ENCODE results near the gene KIAA1671.

KIAA1671 gene

GRCh38 chr22:25153961-25154666 is 201.6 kb downstream of the KIAA1671 start:
- DNase-seq, result peak; percentile 91

- no peak for DNase-seq
Observed at GRCh38 chr22:25154667-25154999, 202.1 kb downstream of the KIAA1671 start.

- no peak for DNase-seq
Observed at GRCh38 chr22:25156736-25157135, 204.2 kb downstream of the KIAA1671 start.

- peak; percentile 81 for DNase-seq
Observed at GRCh38 chr22:25159028-25159427, 206.5 kb downstream of the KIAA1671 start.

- DNase-seq, result no peak
Observed at GRCh38 chr22:25160120-25160996, 207.8 kb downstream of the KIAA1671 start.

- DNase-seq, result no peak
Observed at GRCh38 chr22:25161017-25161915, 208.8 kb downstream of the KIAA1671 start.

- no peak for DNase-seq
Observed at GRCh38 chr22:25161916-25162530, 209.5 kb downstream of the KIAA1671 start.

- DNase-seq, result no peak
Observed at GRCh38 chr22:25162561-25162960, 210.0 kb downstream of the KIAA1671 start.

- DNase-seq, result peak; percentile 54
Observed at GRCh38 chr22:25165785-25166184, 213.3 kb downstream of the KIAA1671 start.

- no peak for DNase-seq
Observed at GRCh38 chr22:25166266-25167040, 213.9 kb downstream of the KIAA1671 start.

GRCh38 chr22:25167082-25167481 is 214.6 kb downstream of the KIAA1671 start:
- no peak for DNase-seq

GRCh38 chr22:25167834-25168601 is 215.5 kb downstream of the KIAA1671 start:
- peak; percentile 51 for DNase-seq

- DNase-seq, result no peak
Observed at GRCh38 chr22:25169278-25170031, 216.9 kb downstream of the KIAA1671 start.

- DNase-seq, result no peak
Observed at GRCh38 chr22:25170426-25170980, 218.0 kb downstream of the KIAA1671 start.

GRCh38 chr22:25172153-25172552 is 219.6 kb downstream of the KIAA1671 start:
- no peak for DNase-seq

- no peak for DNase-seq
Observed at GRCh38 chr22:25174156-25174887, 221.8 kb downstream of the KIAA1671 start.

- no peak for DNase-seq
Observed at GRCh38 chr22:25174888-25175411, 222.4 kb downstream of the KIAA1671 start.

GRCh38 chr22:25176175-25176574 is 223.7 kb downstream of the KIAA1671 start:
- no peak for DNase-seq

GRCh38 chr22:25176799-25177198 is 224.3 kb downstream of the KIAA1671 start:
- DNase-seq, result no peak
